Panc1 (cell line): Measurements from ENCODE around the gene FAM151A.

Experiments used
- CTCF ChIP-seq: fragments of 450-650 bp; IDR thresholded peaks from 2 replicates; pipeline ENCODE4 v1.5.1; 2017; ENCODE audit warnings: mild to moderate bottlenecking
- REST ChIP-seq, 2 experiments: IDR thresholded peaks; 2 replicates each; pipeline ENCODE4 v1.6.1; 2011 to 2012; ENCODE audit warnings: low read depth in 2 of 2, control low read depth in 1 of 2, low read length in 1 of 2, mild to moderate bottlenecking in 1 of 2, moderate library complexity in 1 of 2; ENCODE audit not compliant: insufficient read depth in 1 of 2
- TCF7L2 ChIP-seq: IDR thresholded peaks from 2 replicates; pipeline ENCODE4 v1.6.1; 2011; ENCODE audit warnings: mild to moderate bottlenecking, low read depth, low read length, inconsistent platforms

- TF ChIP-seq REST (IDR thresholded peaks at IDR 0.05; ENCODE audit: insufficient read depth in 1 of 2, low read depth in 2 of 2, low read length in 1 of 2) = no peak
- TF ChIP-seq CTCF = no peak
- no peak for TF ChIP-seq TCF7L2
Measured at GRCh38 chr1:54575605-54576290, 47.6 kb downstream of the FAM151A start.
